Activated naive CD4-positive, alpha-beta T cell (primary cell): Measurements from ENCODE around the gene STAG1.

ENCODE experiments used
- DNase-seq, 4 experiments: peaks; one replicate each; lab custom pipeline; 2025; lab: John Stamatoyannopoulos, UW

Gene STAG1

DNA sequence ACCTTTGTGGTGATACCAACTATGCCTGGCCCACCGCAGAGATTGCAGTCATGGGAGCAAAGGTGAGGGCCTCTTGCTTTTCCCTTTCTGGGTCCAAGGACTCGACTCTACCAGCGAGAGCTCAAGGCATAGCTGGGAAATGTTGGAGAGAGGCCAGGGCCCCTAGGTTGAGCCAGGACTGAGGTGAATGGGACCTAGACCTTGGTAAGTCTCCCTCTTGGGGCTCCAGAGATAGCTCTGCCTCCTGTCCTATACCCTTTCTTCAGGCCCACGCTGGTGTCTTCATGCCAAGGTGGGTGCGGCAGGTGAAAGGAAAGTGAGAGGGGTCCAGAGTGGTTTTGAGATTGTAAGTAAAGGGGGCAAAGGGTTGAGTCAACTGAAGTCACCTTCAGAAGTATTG, 424.5 kb downstream of the STAG1 start:
- no peak for DNase-seq

- DNase-seq = no peak
Measured at GRCh38 chr3:136326316-136326715, 425.9 kb downstream of the STAG1 start.

GRCh38 chr3:136311968-136312367, 440.2 kb downstream of the STAG1 start:
- DNase-seq = no peak

DNA sequence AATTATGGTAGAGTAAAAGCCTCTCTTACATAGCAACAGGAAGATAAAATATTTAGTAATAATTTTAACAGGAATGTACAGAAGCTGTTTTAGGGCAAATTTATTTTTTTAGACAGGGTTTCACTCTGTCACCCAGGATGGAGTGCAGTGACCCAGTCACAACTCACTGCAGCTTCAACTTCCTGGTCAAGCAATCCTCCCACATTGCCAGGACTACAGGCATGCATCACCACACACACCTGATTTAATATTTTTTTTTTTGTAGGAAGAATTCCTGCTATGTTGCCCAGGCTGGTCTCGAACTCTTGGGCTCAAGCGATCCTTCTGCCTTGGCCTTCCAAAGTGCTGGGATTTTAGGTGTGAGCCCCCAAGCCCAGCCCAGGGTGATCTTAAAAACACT, 440.9 kb downstream of the STAG1 start:
- DNase-seq = no peak

DNA sequence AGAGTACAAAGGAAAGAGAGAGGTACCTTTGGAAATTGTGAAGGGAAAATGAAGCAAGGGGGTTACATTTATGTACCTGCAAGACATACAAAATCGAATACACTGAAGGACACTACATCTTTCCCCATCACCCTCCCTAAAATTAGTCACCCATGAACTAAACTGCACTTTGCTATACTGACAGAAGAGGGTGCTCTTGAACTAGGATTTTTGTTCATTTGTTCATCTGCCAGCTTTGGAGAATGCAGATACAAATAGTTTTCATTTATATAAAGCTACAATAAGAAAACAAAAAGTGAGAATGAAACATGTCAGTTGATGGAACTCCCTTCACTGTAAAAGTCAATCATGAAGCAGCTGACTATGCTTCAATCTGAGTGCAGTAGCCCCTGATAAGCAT, 446.3 kb downstream of the STAG1 start:
- DNase-seq = no peak

DNA sequence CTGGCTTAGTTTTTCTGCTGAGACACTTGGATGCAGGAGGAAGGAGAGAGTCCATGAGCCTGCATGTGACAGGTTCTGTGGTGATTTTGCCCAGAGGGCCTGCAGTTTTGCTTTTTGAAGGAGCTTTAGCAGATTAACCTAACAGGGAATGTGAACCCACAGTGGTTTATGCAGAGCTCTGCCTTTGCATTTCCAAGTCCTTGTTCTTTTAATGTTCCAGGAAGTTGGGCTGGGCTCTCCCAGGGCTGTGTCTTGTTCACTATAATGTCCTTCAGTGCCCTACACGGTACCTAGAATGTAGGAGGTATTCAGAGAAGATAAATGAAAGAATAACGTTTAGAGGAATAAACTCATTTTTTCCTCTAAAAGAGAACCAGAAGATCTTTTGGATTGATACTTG, 451.7 kb downstream of the STAG1 start:
- DNase-seq = no peak

GRCh38 chr3:136297826-136298225, 454.4 kb downstream of the STAG1 start:
- no peak for DNase-seq

GRCh38 chr3:136296960-136297359, 455.2 kb downstream of the STAG1 start:
- no peak for DNase-seq

GRCh38 chr3:136294176-136294575, 458.0 kb downstream of the STAG1 start:
- no peak for DNase-seq

GRCh38 chr3:136293279-136293678, 458.9 kb downstream of the STAG1 start:
- no peak for DNase-seq

GRCh38 chr3:136292500-136292899, 459.7 kb downstream of the STAG1 start:
- no peak for DNase-seq

DNA sequence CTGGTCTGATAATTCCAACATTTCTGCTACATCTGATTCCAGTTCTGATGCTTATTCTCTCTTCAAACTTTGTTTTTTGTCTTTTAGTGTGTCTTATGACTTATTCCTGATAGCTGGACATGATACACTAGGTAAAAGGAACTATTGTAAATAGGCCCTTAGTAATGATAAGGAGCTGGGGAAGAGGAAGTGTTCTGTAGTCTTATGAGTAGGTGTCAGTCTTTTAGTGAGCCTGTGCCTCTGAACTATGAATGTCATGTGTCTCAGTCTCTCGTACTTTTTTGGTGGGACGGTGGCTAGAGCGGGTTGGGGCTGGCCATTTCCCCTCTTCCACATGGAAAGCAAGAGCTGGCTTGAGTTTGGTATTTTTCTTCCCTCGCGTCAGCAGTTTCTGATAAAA, 460.9 kb downstream of the STAG1 start:
- DNase-seq = no peak
